Measurements from ENCODE around the gene FXYD4. TPM values are rescaled to one million over a fixed set of nuclear protein-coding genes. Genes with fewer than 3 reads are reported as not detected.

FXYD4 gene
- polyA plus RNA-seq, 1 experiment: not detected

DNA sequence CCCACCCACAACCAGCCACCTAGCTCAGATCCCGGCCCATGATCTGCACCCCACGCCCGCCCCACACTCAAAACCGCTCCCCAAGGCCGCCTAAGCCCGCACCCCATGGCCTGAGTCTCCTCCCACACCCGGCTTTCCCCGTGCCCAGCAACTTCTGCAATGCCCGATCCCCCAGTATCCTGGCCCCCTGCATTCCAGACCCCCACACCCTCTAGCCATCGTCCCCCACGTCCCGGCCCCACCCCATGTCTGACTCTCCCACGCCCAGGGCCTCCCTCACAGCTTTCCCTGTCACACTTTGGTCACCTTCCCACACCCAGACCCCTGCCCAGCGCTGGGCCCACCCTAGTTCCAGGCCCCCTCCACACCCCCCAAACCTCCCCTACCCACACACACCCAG is 20.1 kb upstream of the FXYD4 start:
- H3K27ac ChIP-seq (ENCODE audit: low read depth, low read length): no peak overlapping the region
- H3K27me3 ChIP-seq (ENCODE audit: control insufficient read depth, insufficient read depth, low read length): peaks cover 19% of the 10 kb centered on the region
- DNase-seq (ENCODE audit: low read depth, low spot score): no peak
- TF ChIP-seq, protein P1, sequence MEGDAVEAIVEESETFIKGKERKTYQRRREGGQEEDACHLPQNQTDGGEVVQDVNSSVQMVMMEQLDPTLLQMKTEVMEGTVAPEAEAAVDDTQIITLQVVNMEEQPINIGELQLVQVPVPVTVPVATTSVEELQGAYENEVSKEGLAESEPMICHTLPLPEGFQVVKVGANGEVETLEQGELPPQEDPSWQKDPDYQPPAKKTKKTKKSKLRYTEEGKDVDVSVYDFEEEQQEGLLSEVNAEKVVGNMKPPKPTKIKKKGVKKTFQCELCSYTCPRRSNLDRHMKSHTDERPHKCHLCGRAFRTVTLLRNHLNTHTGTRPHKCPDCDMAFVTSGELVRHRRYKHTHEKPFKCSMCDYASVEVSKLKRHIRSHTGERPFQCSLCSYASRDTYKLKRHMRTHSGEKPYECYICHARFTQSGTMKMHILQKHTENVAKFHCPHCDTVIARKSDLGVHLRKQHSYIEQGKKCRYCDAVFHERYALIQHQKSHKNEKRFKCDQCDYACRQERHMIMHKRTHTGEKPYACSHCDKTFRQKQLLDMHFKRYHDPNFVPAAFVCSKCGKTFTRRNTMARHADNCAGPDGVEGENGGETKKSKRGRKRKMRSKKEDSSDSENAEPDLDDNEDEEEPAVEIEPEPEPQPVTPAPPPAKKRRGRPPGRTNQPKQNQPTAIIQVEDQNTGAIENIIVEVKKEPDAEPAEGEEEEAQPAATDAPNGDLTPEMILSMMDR (IDR thresholded peaks at IDR 0.05; ENCODE audit: low read depth, low read length): no peak
- CTCF ChIA-PET: no interaction called here
- no peaks in the 10 kb centered on the region; the same call in 1 of the 2 replicates for H3K9me3 ChIP-seq (ENCODE audit: control insufficient read depth, insufficient read depth, low read length)
- POLR2A ChIA-PET: no interaction called here
- H3K4me3 ChIP-seq (ENCODE audit: low read depth, low read length): no peak overlapping the region

DNA sequence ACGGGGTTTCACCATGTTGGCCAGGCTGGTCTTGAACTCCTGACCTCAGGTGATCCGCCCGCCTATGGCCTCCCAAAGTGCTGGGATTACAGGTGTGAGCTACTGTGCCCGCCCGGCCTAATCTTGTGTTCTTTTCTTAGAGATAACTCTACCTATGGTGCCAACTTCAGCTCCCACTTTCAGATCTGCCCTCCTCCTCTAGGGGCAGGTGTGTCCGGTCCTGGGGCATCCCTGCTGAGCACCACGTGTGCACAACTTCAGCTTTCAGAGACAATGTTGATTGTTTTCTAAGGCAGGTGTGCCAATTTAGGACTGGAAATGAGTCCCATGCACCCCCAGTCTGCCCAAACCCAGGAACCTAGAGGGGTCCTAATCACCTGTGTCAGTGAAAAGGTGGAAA is 18.5 kb upstream of the FXYD4 start:
- ChIA-PET CTCF (interaction anchor here (1.3 to 1.5 kb wide), 2 partner anchors 60 to 108 kb away, joined by 5 read pairs; no protein-coding TSS in a partner anchor), POLR2A (no interaction called here)
- DNase-seq (ENCODE audit: low read depth, low spot score): no peak
- no peak overlapping the region for H3K27ac ChIP-seq (ENCODE audit: low read depth, low read length)
- H3K27me3 ChIP-seq (ENCODE audit: control insufficient read depth, insufficient read depth, low read length): peaks cover 18% of the 10 kb centered on the region
- TF ChIP-seq, protein P1 (IDR thresholded peaks at IDR 0.05; ENCODE audit: low read depth, low read length): no peak
- no peak overlapping the region for H3K4me3 ChIP-seq (ENCODE audit: low read depth, low read length)
- no peaks in the 10 kb centered on the region; the same call in 1 of the 2 replicates for H3K9me3 ChIP-seq (ENCODE audit: control insufficient read depth, insufficient read depth, low read length)

DNA sequence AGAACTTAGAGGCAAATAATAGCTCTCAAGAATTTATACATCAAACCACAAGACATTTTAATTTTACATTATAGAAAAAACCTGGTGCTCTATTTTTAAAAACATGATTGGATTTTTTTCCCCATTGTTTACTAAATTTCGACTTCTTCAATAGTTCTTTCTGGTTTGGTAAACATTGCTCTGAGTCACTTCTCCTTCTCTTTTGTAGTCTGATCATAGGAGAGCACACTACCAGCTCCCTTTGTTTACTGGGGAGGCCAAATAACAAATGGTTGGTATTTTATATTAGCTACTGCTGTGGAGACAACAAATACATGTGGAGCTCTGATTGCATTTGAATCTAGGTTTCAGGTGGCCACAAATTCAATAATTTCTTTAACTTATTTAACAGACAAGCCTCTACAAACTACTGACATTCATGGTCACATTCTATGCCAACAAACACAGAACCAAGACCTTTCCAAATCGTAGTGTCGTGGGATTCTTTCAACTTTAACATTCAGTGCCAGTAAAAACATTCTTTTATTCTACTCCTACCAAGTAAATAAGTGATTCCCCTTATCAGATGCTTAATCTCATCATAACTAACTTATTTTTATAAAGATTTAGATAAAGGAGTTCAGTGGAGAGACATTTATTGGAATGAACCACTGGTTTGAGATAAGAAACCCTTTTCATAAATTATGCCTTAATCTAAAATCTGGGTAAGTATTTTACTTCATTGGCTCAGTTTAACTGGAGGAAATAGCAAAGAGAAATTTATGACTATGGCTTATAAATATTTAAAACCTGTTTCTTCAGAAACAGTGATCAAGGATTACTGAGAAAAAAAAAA is 17.7 kb upstream of the FXYD4 start:
- no peaks in the 10 kb centered on the region; the same call in 1 of the 2 replicates for H3K9me3 ChIP-seq (ENCODE audit: control insufficient read depth, insufficient read depth, low read length)
- H3K4me3 ChIP-seq (ENCODE audit: low read depth, low read length): no peak overlapping the region
- no peak for DNase-seq (ENCODE audit: low read depth, low spot score)
- CTCF ChIA-PET: interaction anchor here (1.3 to 1.5 kb wide), 2 partner anchors 61 to 108 kb away, joined by 5 read pairs; no protein-coding TSS in a partner anchor
- TF ChIP-seq, protein P1 (IDR thresholded peaks at IDR 0.05; ENCODE audit: low read depth, low read length): no peak
- H3K27ac ChIP-seq (ENCODE audit: low read depth, low read length): no peak overlapping the region
- H3K27me3 ChIP-seq (ENCODE audit: control insufficient read depth, insufficient read depth, low read length): peaks cover 17% of the 10 kb centered on the region
- POLR2A ChIA-PET: no interaction called here

DNA sequence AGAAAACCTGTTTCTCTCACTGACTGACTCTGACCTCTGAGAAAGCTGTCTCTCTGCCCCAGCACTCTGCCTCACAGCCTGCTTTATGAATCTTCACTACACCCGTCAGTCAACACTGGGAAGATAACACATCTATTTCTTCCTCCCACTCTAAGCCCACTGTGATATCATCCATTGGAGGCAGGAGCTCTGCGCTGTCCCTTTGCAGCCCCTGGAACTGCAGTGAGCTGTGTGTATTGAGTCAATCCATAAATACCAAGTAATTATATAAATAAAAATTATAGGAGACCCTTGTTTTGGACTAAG is 17.2 kb upstream of the FXYD4 start:
- DNase-seq (ENCODE audit: low read depth, low spot score): no peak
- Histone ChIP-seq H3K9me3 (ENCODE audit: control insufficient read depth, insufficient read depth, low read length) (no peaks in the 10 kb centered on the region; the same call in 1 of the 2 replicates), H3K27ac (ENCODE audit: low read depth, low read length) (no peak overlapping the region), H3K4me3 (ENCODE audit: low read depth, low read length) (no peak overlapping the region), H3K27me3 (ENCODE audit: control insufficient read depth, insufficient read depth, low read length) (peaks cover 14% of the 10 kb centered on the region)
- TF ChIP-seq, protein P1 (IDR thresholded peaks at IDR 0.05; ENCODE audit: low read depth, low read length): no peak
- ChIA-PET POLR2A (no interaction called here), CTCF (no interaction called here)

DNA sequence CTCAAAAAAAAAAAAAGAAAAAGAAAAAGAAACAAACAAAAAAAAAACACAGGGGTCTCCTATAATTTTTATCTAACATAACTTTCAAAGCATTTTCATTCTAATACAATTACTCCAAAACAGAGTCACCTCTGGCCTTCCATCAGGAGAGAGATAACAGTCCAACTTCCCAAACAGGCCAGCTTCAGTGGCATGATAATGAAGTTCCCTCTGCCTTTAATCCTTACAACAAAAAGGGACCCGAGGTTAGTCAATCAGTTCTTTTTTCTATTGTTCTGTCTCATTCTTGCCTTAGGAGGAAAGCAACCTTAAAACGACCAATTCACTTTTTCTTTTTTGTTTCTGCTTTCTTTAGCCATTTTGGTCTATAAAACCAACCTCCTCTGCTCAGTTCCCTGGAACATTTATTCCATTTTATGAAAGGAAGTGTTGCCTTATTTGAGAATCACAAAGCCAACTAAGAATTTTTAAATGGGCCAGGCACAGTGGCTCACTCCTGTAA is 16.5 kb upstream of the FXYD4 start:
- POLR2A ChIA-PET: no interaction called here

More for the DNA sequence above, 16.5 kb upstream of the FXYD4 start:
- no peak for DNase-seq (ENCODE audit: low read depth, low spot score)
- CTCF ChIA-PET: no interaction called here
- H3K27me3 ChIP-seq (ENCODE audit: control insufficient read depth, insufficient read depth, low read length): peaks cover 10% of the 10 kb centered on the region
- TF ChIP-seq, protein P1 (IDR thresholded peaks at IDR 0.05; ENCODE audit: low read depth, low read length): no peak
- no peak overlapping the region for H3K4me3 ChIP-seq (ENCODE audit: low read depth, low read length)
- no peaks in the 10 kb centered on the region; the same call in 1 of the 2 replicates for H3K9me3 ChIP-seq (ENCODE audit: control insufficient read depth, insufficient read depth, low read length)
- no peak overlapping the region for H3K27ac ChIP-seq (ENCODE audit: low read depth, low read length)

Data from AG04450 (cell line).